H9 (cell line): Measurements from ENCODE around the gene TGIF1. TPM values are rescaled to one million over a fixed set of nuclear protein-coding genes. Genes with fewer than 3 reads are reported as not detected.

Experiments used
- DNase-seq: peaks from one replicate; pipeline ENCODE4 v3.0.0-alpha.2; 2017
- H2AFZ ChIP-seq: one replicate; pipeline ENCODE4 v1.6.1; 2013; ENCODE audit warnings: mild to moderate bottlenecking, low read length, control low read depth, moderate library complexity
- H2AK5ac ChIP-seq: 2 replicates; pipeline ENCODE4 v1.6.1; 2013; ENCODE audit warnings: low read length, control low read depth, mixed read lengths; ENCODE audit not compliant: insufficient read length
- H2BK120ac ChIP-seq: one replicate; pipeline ENCODE4 v1.6.1; 2013; ENCODE audit warnings: low read depth, mild to moderate bottlenecking, low read length, control low read depth, inconsistent platforms; ENCODE audit not compliant: poor library complexity, severe bottlenecking
- H2BK12ac ChIP-seq: 2 replicates; pipeline ENCODE4 v1.6.1; 2013; ENCODE audit warnings: low read length, control low read depth, mixed read lengths, low read depth; ENCODE audit not compliant: insufficient read length
- H2BK15ac ChIP-seq: 2 replicates; pipeline ENCODE4 v1.6.1; 2013; ENCODE audit warnings: low read depth, low read length, control low read depth
- H2BK20ac ChIP-seq: one replicate; pipeline ENCODE4 v1.6.1; 2013; ENCODE audit warnings: low read depth, mild to moderate bottlenecking, low read length, control low read depth, inconsistent platforms; ENCODE audit not compliant: poor library complexity, severe bottlenecking
- H2BK5ac ChIP-seq: 2 replicates; pipeline ENCODE4 v1.6.1; 2013; ENCODE audit warnings: low read length, control low read depth, mixed read lengths; ENCODE audit not compliant: insufficient read length
- H3K14ac ChIP-seq: 2 replicates; pipeline ENCODE4 v1.6.1; 2013; ENCODE audit warnings: low read length, control low read depth; ENCODE audit not compliant: insufficient read depth
- H3K18ac ChIP-seq: 2 replicates; pipeline ENCODE4 v1.6.1; 2013; ENCODE audit warnings: low read depth, mild to moderate bottlenecking, mixed read lengths, low read length, control low read depth; ENCODE audit not compliant: insufficient read length
- H3K23ac ChIP-seq: 2 replicates; pipeline ENCODE4 v1.6.1; 2013; ENCODE audit warnings: low read length, control low read depth, mixed read lengths, low read depth; ENCODE audit not compliant: insufficient read length
- H3K23me2 ChIP-seq: 2 replicates; pipeline ENCODE4 v1.6.1; 2013; ENCODE audit warnings: low read depth, mild to moderate bottlenecking, mixed read lengths, low read length, control low read depth; ENCODE audit not compliant: insufficient read length, poor library complexity, severe bottlenecking
- H3K27ac ChIP-seq: 2 replicates; pipeline ENCODE4 v1.5.1; 2013; ENCODE audit warnings: low read length, control low read depth, mixed read lengths, low read depth; ENCODE audit not compliant: insufficient read length
- H3K27me3 ChIP-seq: 2 replicates; pipeline ENCODE4 v1.6.1; 2013; ENCODE audit warnings: low read length, control low read depth, inconsistent platforms; ENCODE audit not compliant: insufficient read depth
- H3K4ac ChIP-seq: 2 replicates; pipeline ENCODE4 v1.6.1; 2013; ENCODE audit warnings: low read depth, mild to moderate bottlenecking, control low read depth, inconsistent platforms, low read length, moderate library complexity
- H3K4me1 ChIP-seq: 2 replicates; pipeline ENCODE4 v1.6.1; 2013; ENCODE audit warnings: low read length, control low read depth, inconsistent platforms; ENCODE audit not compliant: insufficient read depth
- H3K4me2 ChIP-seq: 2 replicates; pipeline ENCODE4 v1.6.1; 2013; ENCODE audit warnings: low read length, control low read depth, mixed read lengths; ENCODE audit not compliant: insufficient read length, insufficient read depth
- H3K56ac ChIP-seq: 2 replicates; pipeline ENCODE4 v1.6.1; 2013; ENCODE audit warnings: low read depth, mild to moderate bottlenecking, mixed read lengths, low read length, control low read depth; ENCODE audit not compliant: insufficient read length
- H3K79me1 ChIP-seq: 2 replicates; pipeline ENCODE4 v1.6.1; 2013; ENCODE audit warnings: low read depth, mild to moderate bottlenecking, moderate library complexity, low read length, control low read depth, inconsistent platforms; ENCODE audit not compliant: insufficient read depth, poor library complexity, severe bottlenecking
- H3K79me2 ChIP-seq: 2 replicates; pipeline ENCODE4 v1.6.1; 2013; ENCODE audit warnings: low read length, control low read depth, inconsistent platforms; ENCODE audit not compliant: insufficient read depth
- H3K9ac ChIP-seq: 2 replicates; pipeline ENCODE4 v1.6.1; 2013; ENCODE audit warnings: low read length, control low read depth, mixed read lengths; ENCODE audit not compliant: insufficient read length; ENCODE audit errors: extremely low read depth
- H3K9me3 ChIP-seq: one replicate; pipeline ENCODE4 v1.6.1; 2013; ENCODE audit warnings: low read depth, low read length, inconsistent platforms; ENCODE audit not compliant: control insufficient read depth
- H3T11ph ChIP-seq: one replicate; pipeline ENCODE4 v1.6.1; 2013; ENCODE audit warnings: mild to moderate bottlenecking, low read length, control low read depth, inconsistent platforms
- H4K20me1 ChIP-seq: one replicate; pipeline ENCODE4 v1.6.1; 2013; ENCODE audit not compliant: control insufficient read depth, insufficient read length, insufficient read depth
- H4K5ac ChIP-seq: 2 replicates; pipeline ENCODE4 v1.6.1; 2013; ENCODE audit warnings: low read depth, mild to moderate bottlenecking, mixed read lengths, low read length, control low read depth; ENCODE audit not compliant: insufficient read length
- H4K8ac ChIP-seq: replicated peaks from 2 replicates; pipeline ENCODE4 v1.6.1; 2013; ENCODE audit warnings: low read length, control low read depth, mixed read lengths, low read depth; ENCODE audit not compliant: insufficient read length
- H4K91ac ChIP-seq: 2 replicates; pipeline ENCODE4 v1.6.1; 2013; ENCODE audit warnings: low read depth, mild to moderate bottlenecking, moderate library complexity, mixed read lengths, low read length, control low read depth; ENCODE audit not compliant: insufficient read length
- H3K27ac Mint-ChIP-seq, 3 experiments: 2 replicates in 2 of 3; 3 replicates in 1 of 3; pipeline ENCODE4 v1.8.0; 2020 to 2021; ENCODE audit warnings: mixed read lengths in 3 of 3, mild to moderate bottlenecking in 1 of 3, moderate library complexity in 1 of 3
- H3K27me3 Mint-ChIP-seq: 2 replicates; pipeline ENCODE4 v1.8.0; 2021; ENCODE audit warnings: low read depth, mild to moderate bottlenecking, moderate library complexity, mixed read lengths
- H3K36me3 Mint-ChIP-seq, 3 experiments: 2 replicates in 2 of 3; 3 replicates in 1 of 3; pipeline ENCODE4 v1.8.0; 2020 to 2021; ENCODE audit warnings: low read depth in 3 of 3, mixed read lengths in 3 of 3; ENCODE audit not compliant: insufficient read depth in 1 of 3
- H3K4me1 Mint-ChIP-seq, 2 experiments: 2 replicates each; pipeline ENCODE4 v1.8.0; 2020; ENCODE audit warnings: mixed read lengths in 2 of 2
- H3K4me3 Mint-ChIP-seq, 2 experiments: 2 replicates in 1 of 2; 3 replicates in 1 of 2; pipeline ENCODE4 v1.8.0; 2020 to 2021; ENCODE audit warnings: mild to moderate bottlenecking in 2 of 2, mixed read lengths in 2 of 2, moderate library complexity in 1 of 2
- H3K9me3 Mint-ChIP-seq, 2 experiments: 2 replicates in 1 of 2; 3 replicates in 1 of 2; pipeline ENCODE4 v1.8.0; 2020; ENCODE audit warnings: mild to moderate bottlenecking in 2 of 2, mixed read lengths in 2 of 2, moderate library complexity in 1 of 2
- WGBS: extraction: QIAGEN DNeasy Blood & Tissue Kit; methylation state at CpG from one replicate; pipeline ENCODE4 v1.1.7; 2013; ENCODE audit warnings: missing lambda C conversion rate, low lambda C conversion rate, mixed read lengths; ENCODE audit not compliant: insufficient read length; ENCODE audit errors: extremely low coverage; 5-methylcytosine and 5-hydroxymethylcytosine counted together
- total RNA-seq: library from RNA; stranded (reverse); gene quantifications from 2 replicates; pipeline ENCODE4 v1.2.1, GENCODE V29; 2021
- TF ChIP-seq, protein P1 (sequence below): fragments of 200-600 bp; sonication (generic); conservative IDR thresholded peaks from 3 replicates; pipeline ENCODE4 v1.8.0; 2021; ENCODE audit warnings: antibody characterized with exemption, mild to moderate bottlenecking

The TGIF1 gene
- total RNA-seq, 1 experiment from 2014 or later, result 261 TPM

DNA sequence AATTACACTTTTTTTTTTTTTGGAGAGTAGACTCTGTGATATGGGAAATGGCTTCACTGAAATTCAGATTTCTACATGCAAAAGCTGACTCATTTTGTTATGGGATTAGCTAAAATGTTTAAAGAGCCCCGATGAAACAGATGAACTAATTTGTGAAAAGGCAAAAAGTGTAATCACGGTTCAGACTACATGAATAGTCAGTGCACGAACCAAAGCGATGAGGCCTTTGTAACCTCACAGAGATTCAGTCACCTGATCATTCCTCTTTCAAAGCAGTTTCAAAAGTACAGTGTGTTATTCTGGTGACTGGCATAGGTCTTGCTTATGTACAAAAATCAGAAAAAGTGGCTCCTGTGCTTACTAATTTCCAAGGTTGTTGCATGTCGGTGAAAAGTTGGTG is 44.6 kb downstream of the TGIF1 start:
- no peaks in the 10 kb centered on the region for H3K79me2 ChIP-seq
- no peaks in the 10 kb centered on the region for H3K9me3 ChIP-seq
- H3K27me3 ChIP-seq, result no peaks in the 10 kb centered on the region; the same call in 1 of the 2 replicates
- DNase-seq, result no peak
- H4K5ac ChIP-seq, result no peak overlapping the region
- H2BK15ac ChIP-seq, result no peak overlapping the region
- H2AK5ac ChIP-seq, result no peak overlapping the region
- Mint-ChIP-seq H3K9me3 (no peaks in the 10 kb centered on the region), H3K36me3 (no peaks in the 10 kb centered on the region), H3K27me3 (peaks cover 17% of the 10 kb centered on the region), H3K4me3 (no peak overlapping the region), H3K27ac (no peak overlapping the region), H3K4me1 (peaks cover 38 to 47% of the 10 kb centered on the region in 2 experiments)
- TF ChIP-seq, protein P1, sequence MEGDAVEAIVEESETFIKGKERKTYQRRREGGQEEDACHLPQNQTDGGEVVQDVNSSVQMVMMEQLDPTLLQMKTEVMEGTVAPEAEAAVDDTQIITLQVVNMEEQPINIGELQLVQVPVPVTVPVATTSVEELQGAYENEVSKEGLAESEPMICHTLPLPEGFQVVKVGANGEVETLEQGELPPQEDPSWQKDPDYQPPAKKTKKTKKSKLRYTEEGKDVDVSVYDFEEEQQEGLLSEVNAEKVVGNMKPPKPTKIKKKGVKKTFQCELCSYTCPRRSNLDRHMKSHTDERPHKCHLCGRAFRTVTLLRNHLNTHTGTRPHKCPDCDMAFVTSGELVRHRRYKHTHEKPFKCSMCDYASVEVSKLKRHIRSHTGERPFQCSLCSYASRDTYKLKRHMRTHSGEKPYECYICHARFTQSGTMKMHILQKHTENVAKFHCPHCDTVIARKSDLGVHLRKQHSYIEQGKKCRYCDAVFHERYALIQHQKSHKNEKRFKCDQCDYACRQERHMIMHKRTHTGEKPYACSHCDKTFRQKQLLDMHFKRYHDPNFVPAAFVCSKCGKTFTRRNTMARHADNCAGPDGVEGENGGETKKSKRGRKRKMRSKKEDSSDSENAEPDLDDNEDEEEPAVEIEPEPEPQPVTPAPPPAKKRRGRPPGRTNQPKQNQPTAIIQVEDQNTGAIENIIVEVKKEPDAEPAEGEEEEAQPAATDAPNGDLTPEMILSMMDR, result no peak
- H3K79me1 ChIP-seq, result no peaks in the 10 kb centered on the region
- H2BK12ac ChIP-seq, result no peak overlapping the region
- no peak overlapping the region for H3K9ac ChIP-seq
- H3K4ac ChIP-seq, result no peak overlapping the region
- H4K8ac ChIP-seq, result no peak overlapping the region
- no peak overlapping the region for H2BK5ac ChIP-seq
- H3K27ac ChIP-seq, result no peak overlapping the region
- H3K23me2 ChIP-seq, result peaks cover 6% of the 10 kb centered on the region
- no CpG with 5 or more reads among the region's 5 CpGs for WGBS
- no peak overlapping the region for H3K18ac ChIP-seq
- H4K20me1 ChIP-seq, result no peaks in the 10 kb centered on the region
- H3K4me2 ChIP-seq, result no peak overlapping the region
- H3K4me1 ChIP-seq, result peaks cover 6% of the 10 kb centered on the region; the same call in 1 of the 2 replicates
- no peak overlapping the region for H3K56ac ChIP-seq
- H2BK20ac ChIP-seq, result no peak overlapping the region
- no peak overlapping the region for H3K23ac ChIP-seq
- H2BK120ac ChIP-seq, result no peak overlapping the region
- no peak overlapping the region for H4K91ac ChIP-seq
- no peak overlapping the region for H2AFZ ChIP-seq
- no peak overlapping the region for H3T11ph ChIP-seq
- no peak overlapping the region for H3K14ac ChIP-seq
